Bone marrow (tissue), 2 donors: ENCODE measurements around the gene FAF2.
A peak's percentile ranks its signal among the peaks of the same experiment; 100 is the strongest.

Source experiments
- DNase-seq, 2 donors: peaks; one replicate each; lab custom pipeline; 2025; lab: John Stamatoyannopoulos, UW

Gene FAF2

DNA sequence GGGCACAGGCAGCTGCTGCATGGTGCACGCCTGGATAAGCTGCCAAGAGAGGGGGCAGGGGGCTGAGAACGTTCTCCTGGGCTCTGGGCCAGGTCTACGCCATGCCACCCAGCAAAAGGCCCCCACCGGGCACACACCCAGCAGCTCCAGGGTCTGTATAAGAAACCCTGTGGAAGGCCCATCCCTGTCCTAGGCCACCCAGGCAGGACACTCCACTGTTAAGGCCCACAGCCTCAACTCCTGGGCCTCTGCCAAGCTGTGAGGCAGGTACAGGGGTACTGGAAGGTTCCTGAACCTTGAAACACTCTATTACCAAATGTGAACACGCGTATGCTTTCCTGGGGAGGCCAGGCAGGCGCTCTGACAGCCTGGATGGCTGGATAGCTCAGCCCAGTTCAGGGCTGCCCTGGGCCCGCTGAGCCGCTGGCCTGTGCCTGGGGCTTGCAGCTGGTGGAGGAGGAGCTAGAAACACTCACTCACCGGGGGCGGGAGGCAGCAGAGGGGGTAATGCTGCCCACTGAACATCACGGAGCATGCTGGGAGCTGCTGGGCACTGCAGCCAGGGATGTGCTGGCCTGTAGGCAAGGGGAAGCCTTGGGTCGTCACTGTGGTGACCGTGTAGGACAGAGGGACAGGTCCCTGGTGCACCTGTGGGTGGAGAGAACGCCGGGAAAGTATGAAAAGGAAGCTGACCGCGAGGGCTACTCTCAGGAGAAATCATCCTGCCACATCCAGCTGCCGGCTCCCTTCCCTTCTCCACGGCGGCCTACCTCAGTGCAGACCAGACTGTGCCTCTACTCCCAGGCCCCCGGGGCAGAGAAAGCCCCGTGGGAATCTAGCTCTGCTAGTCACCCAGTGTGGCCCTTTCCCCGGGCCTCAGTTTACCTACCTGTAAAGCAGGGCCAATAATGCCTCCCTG, 83.1 kb downstream of the FAF2 start:
- DNase-seq = no peak

DNA sequence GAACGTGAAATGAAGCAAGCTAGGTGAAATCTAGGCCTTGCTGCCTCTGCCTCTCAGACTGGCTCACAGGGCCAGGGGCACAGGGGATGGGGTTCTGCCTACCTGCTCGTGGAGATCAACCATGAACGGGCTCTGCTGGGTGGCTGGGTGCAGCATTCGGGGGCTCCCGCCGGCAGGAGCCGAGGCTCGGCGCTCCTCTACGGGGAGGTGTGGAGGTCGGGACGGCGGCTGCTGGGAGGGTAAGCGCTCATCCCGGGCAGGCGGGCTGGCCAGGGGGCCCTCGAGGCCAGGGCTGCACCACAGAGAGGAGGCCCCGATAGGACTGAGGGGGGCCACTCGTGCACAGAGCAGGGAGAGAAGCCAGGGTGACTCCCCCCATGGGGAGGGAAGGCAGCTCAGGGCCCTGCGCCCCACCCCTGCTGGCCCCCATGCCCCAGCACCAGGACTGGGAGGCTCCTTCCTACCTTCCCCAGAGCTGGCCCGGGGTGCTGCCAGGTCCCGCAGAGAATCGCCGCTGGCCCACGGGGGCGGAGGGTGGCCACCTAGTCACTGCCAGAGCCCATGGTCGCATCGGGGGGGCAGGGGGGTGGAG, 83.8 kb downstream of the FAF2 start:
- DNase-seq = no peak

DNA sequence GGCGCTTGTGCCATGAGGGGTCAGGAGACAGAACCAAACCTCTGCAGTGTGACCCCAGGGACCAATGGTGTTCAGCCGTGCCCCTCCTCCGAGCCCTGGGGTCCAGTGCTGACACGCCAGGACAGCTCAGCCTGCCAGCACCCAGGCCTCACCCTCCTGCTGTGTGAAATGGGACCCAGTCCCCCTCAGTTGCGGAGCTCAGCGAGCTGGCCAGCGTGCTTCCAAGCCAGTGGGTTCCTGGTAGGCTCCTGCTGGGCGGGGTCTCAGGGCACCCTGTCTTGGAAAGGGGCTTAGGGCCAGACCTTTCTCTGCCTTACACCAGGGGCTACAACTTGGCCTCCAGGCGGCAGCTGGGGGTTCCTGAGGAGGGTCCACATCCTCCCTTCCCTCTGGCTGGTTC, 84.6 kb downstream of the FAF2 start:
- DNase-seq = no peak

DNA sequence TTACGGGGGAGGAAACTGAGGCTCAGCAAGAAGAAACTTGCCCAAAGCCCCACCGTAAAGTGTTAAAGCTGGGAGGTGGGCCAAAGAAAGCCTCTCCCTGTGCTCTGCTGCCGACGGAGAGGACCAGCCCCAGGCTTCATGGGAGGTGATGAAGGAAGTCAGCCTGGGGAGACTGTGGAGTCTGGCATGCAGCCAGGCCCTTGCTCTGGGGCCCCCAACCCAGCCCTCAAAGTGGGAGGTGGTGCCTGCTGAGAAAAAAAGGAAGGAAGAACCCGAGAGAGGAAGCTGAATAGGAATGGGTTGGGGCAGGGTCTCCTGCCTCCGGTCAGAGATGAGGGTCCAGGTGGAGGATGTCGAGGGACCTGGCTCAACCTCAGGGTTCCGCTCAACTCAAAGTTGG, 85.2 kb downstream of the FAF2 start:
- peak in 1 of 2 donors; percentile 66 for DNase-seq

DNA sequence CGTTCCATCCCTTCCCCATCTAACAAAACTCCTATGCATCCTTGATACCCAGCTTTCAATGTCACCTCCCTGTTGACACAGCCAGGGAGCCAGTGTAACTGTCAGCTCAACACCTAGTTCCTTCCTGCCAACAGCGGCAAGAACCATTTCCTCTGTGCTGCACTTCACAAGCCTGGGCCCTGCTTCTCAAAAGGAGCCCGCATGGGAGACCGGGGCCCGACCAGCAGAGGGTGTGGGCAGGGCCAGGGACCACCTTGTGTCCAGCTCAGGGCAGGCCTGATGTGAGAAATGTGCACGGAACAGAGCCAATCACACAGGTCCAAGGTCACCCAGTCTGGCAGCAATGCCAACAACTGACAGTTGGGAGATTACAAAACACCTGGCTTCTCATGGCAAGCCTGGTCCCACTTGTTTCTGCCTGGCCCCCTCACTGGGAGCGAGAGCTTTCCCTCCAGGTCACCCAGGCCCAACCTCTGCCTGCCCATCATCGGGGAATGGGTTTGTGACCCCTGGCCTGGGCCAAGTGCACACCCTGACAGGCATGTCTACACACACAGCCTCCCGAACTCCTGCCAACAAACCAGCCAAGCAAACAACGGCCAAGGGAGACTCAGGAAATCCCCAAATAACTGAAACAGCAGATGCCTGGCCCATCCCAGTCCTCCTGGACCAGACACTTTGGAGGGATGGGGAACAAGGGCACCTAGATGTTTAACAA, 85.9 kb downstream of the FAF2 start:
- no peak for DNase-seq

DNA sequence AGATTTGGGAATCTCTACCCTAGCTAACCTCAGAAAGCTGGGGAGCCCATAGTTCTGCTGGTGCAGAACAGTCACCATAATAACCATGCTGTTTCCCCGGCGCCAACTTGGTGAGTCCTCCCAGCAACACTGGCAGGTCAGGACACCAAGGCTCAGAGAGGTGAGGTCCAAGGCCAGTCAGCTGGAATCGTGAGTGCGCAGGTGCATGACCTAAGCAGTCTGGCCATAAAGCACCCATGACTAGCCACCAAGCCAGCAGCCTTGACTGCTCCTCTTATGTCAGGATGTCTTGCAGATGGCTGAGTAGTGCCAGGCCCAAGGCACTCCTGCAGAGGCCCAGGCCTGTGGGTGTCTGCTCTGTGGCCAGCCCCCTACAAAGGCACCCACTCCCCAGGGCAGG, 86.5 kb downstream of the FAF2 start:
- no peak for DNase-seq

DNA sequence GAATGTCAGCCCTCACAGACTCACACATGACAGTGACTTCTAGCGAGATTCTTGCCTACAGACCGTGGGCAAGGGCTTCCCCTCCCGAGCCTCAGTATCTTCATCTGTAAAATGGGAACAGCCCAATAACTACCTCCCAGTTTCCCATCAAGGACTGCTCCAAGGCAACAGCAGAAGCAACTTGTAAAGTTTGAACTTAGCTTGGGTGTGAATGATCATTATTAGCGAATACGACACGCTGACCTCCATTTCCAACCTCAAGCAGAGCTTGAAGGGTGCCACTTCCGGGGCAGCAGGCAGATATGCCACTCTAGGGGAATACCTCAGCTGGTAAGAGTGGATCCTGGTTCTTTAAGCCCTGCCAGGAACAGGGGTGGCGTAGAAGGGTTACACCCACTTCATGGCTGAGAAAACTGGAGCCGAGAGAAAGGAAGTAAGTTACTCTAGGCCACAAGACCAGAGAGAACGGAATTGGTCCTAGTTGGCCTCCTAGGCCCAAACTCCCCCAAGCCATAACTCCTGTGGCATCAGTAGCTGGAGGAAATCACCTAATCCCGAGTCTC, 87.0 kb downstream of the FAF2 start:
- no peak for DNase-seq

DNA sequence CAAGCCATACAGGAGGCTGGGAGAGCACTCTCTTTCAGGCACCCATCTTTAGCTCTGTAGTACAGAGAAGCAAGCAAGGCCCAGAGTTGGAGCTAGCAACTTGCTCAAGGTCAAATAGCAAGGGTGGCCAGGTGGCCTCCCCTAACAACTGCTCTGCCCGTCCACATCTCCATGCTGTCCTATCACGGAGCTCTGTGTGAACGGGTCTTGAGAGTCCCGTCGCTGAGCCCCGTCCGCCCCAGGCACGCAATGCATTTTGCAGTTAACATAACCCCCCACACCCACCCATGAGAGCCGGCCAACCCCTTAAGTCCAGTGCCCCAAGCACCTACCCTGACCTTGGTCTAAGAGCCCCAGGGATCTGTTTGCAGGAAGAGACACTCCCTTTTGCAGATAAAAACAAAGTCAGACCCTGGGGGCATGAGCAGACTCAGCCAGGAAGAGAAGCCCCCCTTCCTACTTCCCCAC, 87.5 kb downstream of the FAF2 start:
- DNase-seq = no peak

DNA sequence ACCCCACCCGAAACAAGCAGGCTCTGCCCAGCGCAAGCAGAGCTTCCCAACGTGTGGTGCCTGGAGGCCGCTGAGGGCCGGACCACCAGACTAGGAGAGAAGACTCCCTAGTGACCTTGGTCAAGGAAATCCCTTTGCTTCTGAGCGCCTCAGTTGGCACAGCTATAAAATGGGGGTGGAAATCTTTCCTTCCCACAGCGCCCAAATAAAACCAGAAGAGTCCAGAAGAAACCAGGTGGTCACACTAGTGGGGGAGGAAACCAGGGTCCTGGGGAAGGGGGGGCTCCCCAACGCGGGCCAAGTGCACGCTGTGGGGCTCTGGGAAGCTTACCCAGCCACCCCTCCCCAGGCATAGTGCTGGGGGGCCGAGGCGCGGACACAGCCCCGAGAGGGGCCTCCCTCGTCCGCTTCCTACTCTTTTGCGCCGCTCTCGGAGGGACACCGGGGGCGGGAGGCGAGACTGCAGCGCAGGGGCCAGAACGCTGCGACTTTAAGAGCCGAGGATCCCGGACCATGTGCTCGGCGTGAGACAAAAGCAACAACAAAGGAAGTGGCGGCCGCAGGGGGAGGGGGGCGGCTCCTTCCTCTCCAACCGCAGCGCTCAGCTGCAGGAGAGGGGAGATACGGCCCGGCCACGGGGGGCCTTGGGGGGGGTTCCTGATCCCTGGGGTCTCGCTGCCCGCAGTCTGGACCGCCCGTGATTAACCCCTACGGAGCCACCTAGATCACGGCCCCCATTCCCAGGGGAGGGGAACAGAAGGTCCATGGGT, 88.1 kb downstream of the FAF2 start:
- peak; percentile 36 to 75 for DNase-seq

DNA sequence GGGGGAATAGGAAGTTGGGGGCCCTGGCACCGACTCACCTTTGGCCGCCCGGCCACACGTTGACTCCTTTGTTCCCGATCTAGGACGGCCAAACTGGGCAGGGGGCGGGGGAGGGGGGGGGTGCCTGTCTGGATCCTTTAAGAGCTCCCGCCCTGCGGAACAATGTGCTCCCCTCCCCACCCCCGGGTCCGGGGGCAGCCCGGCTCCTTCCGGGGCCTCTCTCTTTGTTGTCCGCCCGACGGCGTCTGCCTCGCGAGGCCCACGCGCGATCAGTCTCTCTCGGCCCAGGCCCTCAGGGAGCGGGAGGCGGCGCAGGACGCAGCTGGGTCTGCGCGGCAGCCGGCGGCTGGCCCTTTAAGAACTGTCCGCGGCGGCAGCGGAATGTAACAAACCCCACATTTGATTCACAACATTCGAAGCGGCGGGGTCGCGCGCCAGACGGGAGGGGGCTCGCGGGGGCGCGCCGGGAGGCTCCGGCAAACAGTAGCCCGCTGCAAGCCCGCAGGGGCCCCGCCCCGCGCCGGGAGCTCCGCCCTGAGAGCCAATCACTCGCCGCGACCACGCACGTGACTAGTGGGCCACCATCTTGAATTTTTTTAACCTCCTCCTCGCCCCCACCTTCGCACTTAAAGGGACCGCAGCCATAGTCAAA, 88.8 kb downstream of the FAF2 start, which contains the start of gene RNF44:
Gene RNF44, minus strand, starts transcription at position 501 of the 652 bp plus-strand sequence. CDS start 4,930 bp downstream, outside the sequence.
- DNase-seq = peak; percentile 92 to 96

DNA sequence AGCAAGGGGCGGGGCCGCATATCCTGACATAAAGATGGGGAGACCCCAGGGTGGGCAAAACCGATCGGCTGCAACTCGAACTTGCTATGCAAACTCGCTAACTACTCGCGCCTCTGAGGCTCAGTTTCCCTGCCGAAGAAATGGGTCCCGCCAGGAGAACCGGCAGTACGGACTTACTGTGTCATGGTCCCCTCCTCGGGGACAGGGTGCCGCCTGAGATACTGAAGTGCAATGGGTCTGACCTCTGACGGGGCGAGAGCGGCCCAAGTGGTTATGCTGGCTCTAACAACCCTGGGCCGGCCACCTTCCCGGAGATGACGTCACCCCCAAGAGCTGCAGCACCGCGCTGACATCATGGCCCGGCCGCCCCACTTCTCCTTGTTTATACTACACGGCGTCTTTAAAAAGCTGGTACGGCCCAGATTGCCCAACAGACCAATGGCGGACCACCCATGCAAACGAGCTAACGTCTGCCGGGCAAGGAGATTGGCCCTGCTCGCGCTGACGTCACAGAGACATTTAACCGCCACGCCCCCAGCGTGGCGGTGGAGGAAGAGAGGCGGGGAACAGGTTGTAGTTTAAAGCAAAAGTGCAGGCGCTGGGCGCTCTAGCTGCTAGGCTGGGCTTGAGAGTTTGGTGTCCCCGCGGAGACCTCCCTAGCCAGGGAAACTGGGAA, 89.5 kb downstream of the FAF2 start:
- DNase-seq = peak; percentile 92 to 99

DNA sequence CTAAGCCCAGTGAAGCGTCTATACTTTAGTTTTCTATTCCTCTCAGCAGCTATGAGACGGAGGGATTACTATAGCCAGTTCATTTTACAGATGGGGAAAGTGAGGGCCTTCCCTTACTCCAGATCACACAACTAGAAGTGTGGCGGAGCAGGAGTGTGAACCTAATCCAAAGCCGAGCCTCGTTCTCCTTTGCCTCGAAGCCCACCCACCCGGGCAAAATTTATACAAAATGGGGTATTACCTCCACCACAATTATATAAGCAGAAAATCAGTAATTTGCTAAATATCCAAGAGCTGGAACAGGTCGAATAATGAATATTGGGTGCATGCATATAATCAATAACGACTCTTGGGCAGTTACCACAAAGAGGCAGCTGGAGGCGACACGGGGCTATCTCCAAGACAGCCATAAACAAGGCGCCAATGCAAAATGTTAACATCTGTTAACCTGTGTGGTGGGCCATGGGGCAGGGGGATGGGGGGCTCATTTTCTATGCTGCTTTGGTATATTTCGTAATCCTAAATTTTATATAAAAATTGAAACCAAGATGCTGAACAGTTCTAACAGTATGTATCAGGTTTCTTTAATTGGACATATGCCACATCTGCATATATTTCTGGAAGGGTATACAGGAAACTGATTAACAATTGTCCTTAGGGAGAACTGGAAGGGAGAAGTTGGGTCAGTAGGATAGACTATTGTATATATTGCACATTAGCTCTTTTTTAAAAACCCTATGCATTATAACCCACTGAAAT, 90.2 kb downstream of the FAF2 start:
- DNase-seq = no peak

DNA sequence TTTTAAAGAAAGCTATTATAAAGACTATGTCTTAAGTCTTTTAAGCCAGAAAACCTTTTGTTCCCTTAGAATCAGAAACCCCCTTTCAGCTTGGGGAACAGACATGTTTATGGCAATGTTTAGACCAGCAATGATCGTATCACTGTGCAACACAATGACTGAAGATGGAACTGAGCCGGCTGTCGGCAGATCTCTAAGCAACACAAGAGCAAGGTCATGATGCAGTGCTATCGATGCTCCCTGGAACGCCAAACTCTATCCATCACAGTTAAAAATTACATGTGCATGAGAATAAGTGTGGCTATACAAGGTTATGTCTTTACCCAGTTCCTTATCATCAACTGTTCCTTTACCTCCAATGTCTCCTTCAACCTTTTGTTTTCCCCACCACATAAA, 90.8 kb downstream of the FAF2 start:
- no peak for DNase-seq

DNA sequence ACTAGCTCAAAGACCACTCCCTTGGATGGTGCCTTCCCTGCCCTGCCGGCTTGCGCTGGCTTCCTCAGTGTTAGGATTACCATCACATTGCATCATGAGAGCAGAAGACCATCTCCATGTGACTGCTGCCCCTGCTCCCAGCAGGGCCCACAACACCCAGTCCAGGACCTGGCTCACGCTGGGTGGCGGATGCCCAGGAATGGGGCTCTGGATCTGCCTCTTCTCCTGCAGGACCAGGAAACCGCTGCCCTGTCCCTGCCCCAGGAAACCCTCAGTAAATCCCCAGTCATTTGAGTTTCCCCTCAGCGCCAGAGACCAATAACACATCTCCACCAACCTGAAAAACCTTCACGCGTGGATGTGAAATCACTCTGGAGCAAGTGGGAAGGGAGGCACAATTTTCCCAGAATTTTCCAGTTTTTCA, 92.3 kb downstream of the FAF2 start:
- DNase-seq = no peak

DNA sequence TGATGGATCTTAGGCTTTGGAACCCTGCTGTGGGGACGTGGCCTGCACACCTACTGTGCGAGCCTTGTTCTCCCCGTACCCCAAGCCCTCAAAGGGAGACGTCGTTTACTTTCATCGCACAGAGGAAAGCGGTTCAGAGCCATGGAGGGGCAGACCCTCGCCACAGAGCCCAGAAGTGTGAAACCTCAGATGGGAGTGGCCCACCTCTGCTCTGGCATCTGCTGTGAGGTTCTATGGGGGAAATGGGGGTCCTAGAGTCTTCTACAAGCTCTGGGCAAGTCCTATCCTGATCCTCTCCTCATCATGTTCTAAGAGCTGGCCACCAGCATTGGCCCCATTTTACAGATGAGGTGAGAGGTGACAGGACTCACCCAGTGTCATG, 92.8 kb downstream of the FAF2 start:
- DNase-seq = no peak

DNA sequence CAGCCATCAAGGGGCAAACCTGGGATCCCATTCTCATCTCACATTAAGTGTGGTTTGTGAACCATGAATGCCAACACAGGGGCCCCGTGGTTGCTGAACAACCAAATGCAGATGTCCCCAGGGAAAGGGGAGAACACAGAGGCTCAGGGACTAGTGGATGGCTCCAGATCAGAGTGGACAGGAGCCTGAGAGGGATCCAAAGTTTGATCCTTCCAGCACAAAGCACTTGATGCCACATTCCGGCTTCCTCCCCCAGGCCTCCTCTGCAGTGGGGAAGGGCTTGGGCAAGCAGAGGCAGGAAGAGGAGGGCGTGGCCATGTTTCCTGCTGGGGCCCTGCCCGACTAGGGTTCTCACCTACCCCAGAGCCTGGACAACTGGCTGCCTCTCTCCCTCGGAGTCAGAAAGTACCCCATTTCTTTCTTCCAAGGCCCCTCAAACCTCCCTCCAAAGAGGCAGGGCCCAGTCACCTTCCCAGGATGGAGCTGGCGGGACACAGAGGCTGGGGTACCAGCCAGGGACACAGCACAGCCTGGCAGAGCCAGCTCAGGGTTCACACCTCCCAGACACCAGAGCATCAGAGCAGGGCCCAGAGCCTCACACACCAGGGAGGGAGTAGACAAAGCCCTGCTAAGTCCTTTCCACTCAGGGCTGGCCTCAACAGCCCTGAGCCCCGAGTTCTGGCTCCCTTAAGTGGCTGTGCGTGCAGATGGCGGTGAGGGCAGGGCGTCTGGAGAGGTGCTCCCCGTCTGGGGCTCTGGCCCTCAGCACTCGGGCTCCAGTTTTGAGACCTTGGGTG, 93.4 kb downstream of the FAF2 start:
- DNase-seq = peak in 1 of 2 donors; percentile 61

DNA sequence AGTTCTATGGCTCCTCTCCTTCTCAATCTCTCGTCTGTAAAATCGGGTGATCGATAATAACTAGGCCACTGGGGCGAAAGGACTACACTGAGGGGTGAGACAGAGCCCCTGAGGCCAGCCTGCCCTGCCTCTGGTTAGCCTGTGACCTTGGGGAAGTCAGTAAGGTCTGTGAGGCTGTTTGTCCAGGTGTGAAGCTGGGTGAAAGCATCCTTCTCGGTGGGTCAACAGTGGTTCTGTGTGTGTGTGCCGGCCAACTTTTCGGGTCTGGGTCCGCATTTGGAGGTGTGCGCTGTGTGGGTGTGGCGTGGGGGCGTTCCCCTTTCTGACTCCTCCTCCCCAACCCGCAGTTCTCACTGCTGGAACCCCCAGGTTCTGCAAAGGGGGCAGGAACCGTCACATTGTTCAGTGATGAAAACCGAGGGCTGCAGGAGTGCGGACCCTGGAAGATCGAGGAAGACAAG, 94.0 kb downstream of the FAF2 start:
- DNase-seq = peak in 1 of 2 donors; percentile 21

DNA sequence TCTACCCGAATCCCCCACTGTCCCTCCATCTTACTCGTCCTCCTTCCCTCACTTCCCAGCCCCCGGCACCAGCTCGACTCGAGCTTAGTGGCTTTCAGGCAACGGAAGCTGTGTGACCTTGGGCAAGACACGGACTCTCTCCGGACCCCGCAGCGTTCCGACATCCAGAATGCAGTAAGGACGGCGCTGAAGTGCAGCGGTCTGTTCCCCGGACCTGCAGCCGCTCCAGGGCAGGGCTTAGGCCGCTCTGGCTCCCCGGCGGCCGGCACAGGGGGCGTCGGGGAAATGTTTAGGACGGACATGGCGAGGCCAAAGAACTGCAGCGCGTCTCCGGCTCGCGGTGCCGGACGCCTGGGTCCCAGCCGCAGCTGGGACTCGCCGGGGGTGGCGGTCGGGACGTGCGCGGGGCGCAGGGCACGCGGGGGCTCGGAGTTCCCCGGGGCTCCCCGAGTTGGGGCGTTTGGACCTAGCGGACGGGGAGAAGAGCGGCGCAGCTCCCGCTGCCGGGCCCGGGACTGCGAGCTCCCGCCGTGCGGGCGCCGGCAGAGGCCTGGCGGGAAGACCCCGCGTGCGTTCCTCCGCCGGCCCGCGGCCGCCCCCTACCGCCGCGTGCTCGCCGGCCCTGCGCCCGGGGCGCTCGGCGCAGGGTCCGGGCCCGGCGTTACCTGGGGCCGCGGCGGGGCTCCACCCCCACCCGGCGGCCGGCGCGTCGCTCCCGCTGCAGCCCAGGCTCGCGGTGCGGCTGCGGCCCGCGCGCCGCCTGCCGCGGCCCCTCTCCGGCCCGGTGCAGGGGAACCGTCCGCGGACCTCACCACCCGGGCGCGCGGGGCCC, 94.6 kb downstream of the FAF2 start:
- DNase-seq = no peak
